Esophagus squamous epithelium (tissue), 5 donors: ENCODE data around the gene ANKMY2. TPM values are rescaled to one million over a fixed set of nuclear protein-coding genes. Genes with fewer than 3 reads are reported as not detected.
"Not testable (repeated sequence)": the region's sequence is repeated elsewhere in the genome, so short reads cannot be mapped to it uniquely, and the experiment has no call there.

Experiments
- DNase-seq: peaks from one replicate; lab custom pipeline; 2025; lab: John Stamatoyannopoulos, UW
- H3K27ac ChIP-seq, 4 donors: fragments of 200-600 bp; sonication (generic); one replicate each; pipeline ENCODE4 v1.5.1; 2016 to 2019; ENCODE audit warnings: mild to moderate bottlenecking in 1 of 4
- H3K27me3 ChIP-seq, 4 donors: fragments of 200-600 bp; sonication (generic); 1 replicate in 3 of 4; 2 replicates in 1 of 4; pipeline versions ENCODE4 v1.5.1 to v1.6.0; 2017 to 2021; ENCODE audit warnings: antibody characterized with exemption in 1 of 4
- H3K36me3 ChIP-seq, 3 donors: fragments of 200-600 bp; sonication (generic); one replicate each; pipeline ENCODE4 v1.5.1; 2016 to 2019
- H3K4me1 ChIP-seq, 3 donors: fragments of 200-600 bp; sonication (generic); one replicate each; pipeline ENCODE4 v1.5.1; 2017 to 2019
- H3K4me3 ChIP-seq, 4 donors: fragments of 200-600 bp; sonication (generic); 1 replicate in 3 of 4; 2 replicates in 1 of 4; pipeline ENCODE4 v1.5.1; 2016 to 2019; ENCODE audit warnings: mild to moderate bottlenecking in 2 of 4, moderate library complexity in 1 of 4
- H3K9me3 ChIP-seq, 3 donors: fragments of 200-600 bp; sonication (generic); one replicate each; pipeline ENCODE4 v1.5.1; 2016 to 2019
- CTCF ChIP-seq, 6 experiments: fragments of 450-650 bp in 4 of 6; fragments of 200-600 bp in 2 of 6; sonication (generic) in 2 of 6; IDR thresholded peaks; one replicate each; pipeline ENCODE4 v1.5.1; 2016 to 2019; ENCODE audit warnings: antibody characterized with exemption in 6 of 6, mild to moderate bottlenecking in 4 of 6, moderate library complexity in 4 of 6
- POLR2A ChIP-seq, 4 donors: fragments of 450-650 bp; IDR thresholded peaks; one replicate each; pipeline ENCODE4 v1.6.1; 2017; ENCODE audit warnings: antibody characterized with exemption in 4 of 4, mild to moderate bottlenecking in 4 of 4, moderate library complexity in 3 of 4
- WGBS, 2 donors: methylation state at CpG; one replicate each; pipeline ENCODE4 v1.1.5; 2018; 5-methylcytosine and 5-hydroxymethylcytosine counted together
- intact Hi-C: fragments of 100-400 bp; cut with DNase I; formaldehyde crosslinking; loops from one replicate; pipeline ENCODE4 v1.15.0; 2022
- total RNA-seq, 4 donors: library from RNA; depleted of rRNA; stranded (reverse); fragments of >200 nt; gene quantifications; one replicate each; pipeline ENCODE4 v1.1.0, GENCODE V29; 2016
- donor health status: DM: yes; HTN: yes; CAD: no.

Gene ANKMY2
- total RNA-seq, 4 donors from 2014 or later: 3.8 to 13.4 (median 7.0) TPM

- Histone ChIP-seq H3K4me1 (peaks cover 10 to 37% (median 17%) of the 10 kb centered on the region in 3 donors), H3K27ac (peak overlapping the region; percentile 67 to 85 (median 84)), H3K36me3 (peaks cover 0 to 7% (median 0%) of the 10 kb centered on the region in 3 donors), H3K27me3 (no peaks in the 10 kb centered on the region), H3K4me3 (peak overlapping the region in 1 of 4 donors; percentile 12), H3K9me3 (no peaks in the 10 kb centered on the region)
- 31 to 63% methylated on average over 11 of the region's 11 CpGs for WGBS, 2 donors
- TF ChIP-seq CTCF (IDR thresholded peaks at IDR 0.05) (peak in 2 of 6 experiments; percentile 15 to 21), POLR2A (IDR thresholded peaks at IDR 0.05) (peak in 1 of 4 donors; percentile 19)
- DNase-seq: no peak
- intact Hi-C loops: no loop called here
Observed at GRCh38 chr7:16668049-16668858, 22.7 kb upstream of the ANKMY2 start.

- Histone ChIP-seq H3K36me3 (peaks cover 0 to 7% (median 0%) of the 10 kb centered on the region in 3 donors), H3K4me3 (no peak overlapping the region), H3K9me3 (no peaks in the 10 kb centered on the region), H3K4me1 (peaks cover 10 to 42% (median 20%) of the 10 kb centered on the region in 3 donors), H3K27ac (peak overlapping the region; percentile 67 to 85 (median 84)), H3K27me3 (no peaks in the 10 kb centered on the region)
- WGBS, 2 donors: 34 to 56% methylated on average over 3 of the region's 3 CpGs
- no peak for TF ChIP-seq POLR2A (IDR thresholded peaks at IDR 0.05)
- TF ChIP-seq CTCF (IDR thresholded peaks at IDR 0.05): no peak
- DNase-seq: no peak
- intact Hi-C loops: no loop called here
Observed at GRCh38 chr7:16667355-16667754, 21.8 kb upstream of the ANKMY2 start.

GRCh38 chr7:16661924-16662323, 16.4 kb upstream of the ANKMY2 start:
- H3K9me3 ChIP-seq: no peaks in the 10 kb centered on the region
- WGBS, 2 donors: 75 to 86% methylated on average over 1 of the region's 1 CpG
- peaks cover 3 to 44% (median 19%) of the 10 kb centered on the region in 3 donors for H3K4me1 ChIP-seq
- no peak overlapping the region for H3K4me3 ChIP-seq
- no peak overlapping the region for H3K27ac ChIP-seq
- H3K27me3 ChIP-seq: no peaks in the 10 kb centered on the region
- TF ChIP-seq CTCF (IDR thresholded peaks at IDR 0.05) (no peak), POLR2A (IDR thresholded peaks at IDR 0.05) (no peak)
- H3K36me3 ChIP-seq: peaks cover 0 to 6% (median 0%) of the 10 kb centered on the region in 3 donors
- intact Hi-C loops: no loop called here
- no peak for DNase-seq

GRCh38 chr7:16660702-16661464, 15.3 kb upstream of the ANKMY2 start:
- Histone ChIP-seq H3K27me3 (no peaks in the 10 kb centered on the region), H3K4me3 (no peak overlapping the region), H3K27ac (peak overlapping the region in 1 of 4 donors; percentile 25), H3K4me1 (peaks cover 3 to 38% (median 16%) of the 10 kb centered on the region in 3 donors), H3K36me3 (no peaks in the 10 kb centered on the region), H3K9me3 (no peaks in the 10 kb centered on the region)
- no peak for DNase-seq
- 68 to 75% methylated on average over 5 of the region's 5 CpGs for WGBS, 2 donors
- intact Hi-C loops: no loop called here
- TF ChIP-seq POLR2A (IDR thresholded peaks at IDR 0.05) (no peak), CTCF (IDR thresholded peaks at IDR 0.05) (no peak)

GRCh38 chr7:16659854-16660497, 14.4 kb upstream of the ANKMY2 start:
- H3K36me3 ChIP-seq, DNase-seq, H3K27me3 ChIP-seq, H3K9me3 ChIP-seq, H3K27ac ChIP-seq, intact Hi-C loops, H3K4me3 ChIP-seq: not testable (repeated sequence)
- WGBS, 2 donors: 83 to 91% methylated on average over 6 to 8 of the region's 8 CpGs
- H3K4me1 ChIP-seq: peaks cover 3 to 47% (median 16%) of the 10 kb centered on the region in 3 donors
